ENCODE data around the gene KIAA0513.

DNA sequence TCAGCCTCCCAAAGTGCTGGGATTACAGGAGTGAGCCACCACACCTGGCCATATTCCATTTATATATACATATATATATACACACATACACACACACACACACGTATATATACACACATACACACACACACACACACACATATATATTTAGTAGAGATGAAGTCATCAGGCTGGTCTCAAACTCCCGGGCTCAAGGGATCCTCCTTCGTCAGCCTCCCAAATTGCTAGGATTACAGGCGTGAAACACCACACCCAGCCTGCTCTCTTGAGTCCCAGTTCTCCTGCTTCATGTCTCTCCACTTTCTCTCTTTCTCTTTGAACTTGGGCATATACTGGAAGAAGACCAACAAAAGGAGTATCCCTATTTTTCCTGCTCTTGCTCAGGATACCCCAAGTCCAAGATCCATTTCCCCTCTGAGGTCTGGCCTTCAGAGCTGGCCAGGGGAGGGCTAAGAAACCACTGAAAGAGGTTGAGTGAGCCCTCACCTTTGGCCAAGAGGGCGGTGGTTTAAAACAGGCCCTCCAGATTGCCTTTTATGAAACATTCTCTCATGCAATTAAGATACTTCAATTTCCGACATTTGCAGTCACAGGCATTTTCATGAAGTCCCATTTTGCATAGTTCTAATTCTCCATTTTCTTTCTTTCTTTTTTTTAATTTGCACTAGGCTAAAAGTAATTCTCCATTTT, 46.8 kb downstream of the KIAA0513 start:
- TF ChIP-seq, protein P1, sequence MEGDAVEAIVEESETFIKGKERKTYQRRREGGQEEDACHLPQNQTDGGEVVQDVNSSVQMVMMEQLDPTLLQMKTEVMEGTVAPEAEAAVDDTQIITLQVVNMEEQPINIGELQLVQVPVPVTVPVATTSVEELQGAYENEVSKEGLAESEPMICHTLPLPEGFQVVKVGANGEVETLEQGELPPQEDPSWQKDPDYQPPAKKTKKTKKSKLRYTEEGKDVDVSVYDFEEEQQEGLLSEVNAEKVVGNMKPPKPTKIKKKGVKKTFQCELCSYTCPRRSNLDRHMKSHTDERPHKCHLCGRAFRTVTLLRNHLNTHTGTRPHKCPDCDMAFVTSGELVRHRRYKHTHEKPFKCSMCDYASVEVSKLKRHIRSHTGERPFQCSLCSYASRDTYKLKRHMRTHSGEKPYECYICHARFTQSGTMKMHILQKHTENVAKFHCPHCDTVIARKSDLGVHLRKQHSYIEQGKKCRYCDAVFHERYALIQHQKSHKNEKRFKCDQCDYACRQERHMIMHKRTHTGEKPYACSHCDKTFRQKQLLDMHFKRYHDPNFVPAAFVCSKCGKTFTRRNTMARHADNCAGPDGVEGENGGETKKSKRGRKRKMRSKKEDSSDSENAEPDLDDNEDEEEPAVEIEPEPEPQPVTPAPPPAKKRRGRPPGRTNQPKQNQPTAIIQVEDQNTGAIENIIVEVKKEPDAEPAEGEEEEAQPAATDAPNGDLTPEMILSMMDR (conservative IDR thresholded peaks at IDR 0.05 in 1 of 2, IDR thresholded peaks at IDR 0.05 in 1 of 2; ENCODE audit: low read depth in 1 of 2, low read length in 2 of 2) = no peak
- no peak for TF ChIP-seq EZH2 (IDR thresholded peaks at IDR 0.05; ENCODE audit: low read length, missing control alignments)

All from fibroblast of lung (primary cell).